HG03558 (cell line): Measurements from ENCODE around the gene STK38.

Source experiments
- ATAC-seq: cut with Tn5 transposase; IDR thresholded peaks from one replicate; pipeline ENCODE4 v1.9.1; 2021; ENCODE audit warnings: moderate number of reproducible peaks; ENCODE audit not compliant: unreplicated experiment; ENCODE audit errors: extremely low read depth

The STK38 gene

GRCh38 chr6:36525346-36525745, 21.9 kb downstream of the STK38 start:
- no peak for ATAC-seq

GRCh38 chr6:36524871-36525270, 22.4 kb downstream of the STK38 start:
- no peak for ATAC-seq

GRCh38 chr6:36523936-36524499, 23.3 kb downstream of the STK38 start:
- ATAC-seq, result no peak

GRCh38 chr6:36523451-36523850, 23.8 kb downstream of the STK38 start:
- ATAC-seq, result no peak

- ATAC-seq, result no peak
These were observed 27.9 kb downstream of the STK38 start for GRCh38 chr6:36519352-36519751.

- ATAC-seq, result no peak
These were observed 29.9 kb downstream of the STK38 start for GRCh38 chr6:36517408-36517807.

- ATAC-seq, result no peak
These were observed 30.3 kb downstream of the STK38 start for GRCh38 chr6:36516988-36517387.

- no peak for ATAC-seq
These were observed 30.7 kb downstream of the STK38 start for GRCh38 chr6:36516559-36516958.

- no peak for ATAC-seq
These were observed 31.4 kb downstream of the STK38 start for GRCh38 chr6:36515844-36516243.

GRCh38 chr6:36514554-36515456, 32.5 kb downstream of the STK38 start:
- ATAC-seq, result no peak

GRCh38 chr6:36510365-36510764, 36.9 kb downstream of the STK38 start:
- no peak for ATAC-seq

GRCh38 chr6:36508532-36508931, 38.7 kb downstream of the STK38 start:
- no peak for ATAC-seq

- ATAC-seq, result no peak
These were observed 40.7 kb downstream of the STK38 start for GRCh38 chr6:36506611-36507010.

- no peak for ATAC-seq
These were observed 41.3 kb downstream of the STK38 start for GRCh38 chr6:36505744-36506534.

GRCh38 chr6:36504982-36505381, 42.3 kb downstream of the STK38 start:
- ATAC-seq, result no peak

- no peak for ATAC-seq
These were observed 43.1 kb downstream of the STK38 start for GRCh38 chr6:36504181-36504580.

- ATAC-seq, result no peak
These were observed 45.6 kb downstream of the STK38 start for GRCh38 chr6:36501686-36502085.

GRCh38 chr6:36499918-36500317, 47.4 kb downstream of the STK38 start:
- no peak for ATAC-seq

- no peak for ATAC-seq
These were observed 52.2 kb downstream of the STK38 start for GRCh38 chr6:36495086-36495485.

GRCh38 chr6:36493859-36494258, 53.4 kb downstream of the STK38 start:
- ATAC-seq, result no peak

GRCh38 chr6:36493319-36493718, 54.0 kb downstream of the STK38 start:
- no peak for ATAC-seq
